ENCODE results near the gene CDH4. TPM values are rescaled to one million over a fixed set of nuclear protein-coding genes. Genes with fewer than 3 reads are reported as not detected.

CDH4 gene
- total RNA-seq, 1 donor from 2014 or later, result 8.3 TPM

- Mint-ChIP-seq H3K4me1 (ENCODE audit: unreplicated experiment) (no peaks in the 10 kb centered on the region), H3K27me3 (peaks cover 18% of the 10 kb centered on the region), H3K9me3 (no peaks in the 10 kb centered on the region), H3K36me3 (no peaks in the 10 kb centered on the region), H3K27ac (no peak overlapping the region), H3K4me3 (no peak overlapping the region)
- TF ChIP-seq CTCF (conservative IDR thresholded peaks at IDR 0.05), result no peak
- DNase-seq (ENCODE audit: extremely low spot score, unreplicated experiment), result no peak
Measured at GRCh38 chr20:61762886-61763739, 511.1 kb downstream of the CDH4 start.

GRCh38 chr20:61763740-61764400, 511.8 kb downstream of the CDH4 start:
- H3K27ac Mint-ChIP-seq, result no peak overlapping the region
- no peaks in the 10 kb centered on the region for H3K9me3 Mint-ChIP-seq
- no peaks in the 10 kb centered on the region for H3K4me1 Mint-ChIP-seq (ENCODE audit: unreplicated experiment)
- H3K36me3 Mint-ChIP-seq, result no peaks in the 10 kb centered on the region
- H3K4me3 Mint-ChIP-seq, result no peak overlapping the region
- H3K27me3 Mint-ChIP-seq, result peaks cover 18% of the 10 kb centered on the region
- no peak for TF ChIP-seq CTCF (conservative IDR thresholded peaks at IDR 0.05)
- DNase-seq (ENCODE audit: extremely low spot score, unreplicated experiment), result no peak

GRCh38 chr20:61764471-61765025, 512.5 kb downstream of the CDH4 start:
- H3K9me3 Mint-ChIP-seq, result no peaks in the 10 kb centered on the region
- H3K27ac Mint-ChIP-seq, result no peak overlapping the region
- no peak for TF ChIP-seq CTCF (conservative IDR thresholded peaks at IDR 0.05)
- no peak overlapping the region for H3K4me3 Mint-ChIP-seq
- peaks cover 18% of the 10 kb centered on the region for H3K27me3 Mint-ChIP-seq
- no peak for DNase-seq (ENCODE audit: extremely low spot score, unreplicated experiment)
- no peaks in the 10 kb centered on the region for H3K36me3 Mint-ChIP-seq
- H3K4me1 Mint-ChIP-seq (ENCODE audit: unreplicated experiment), result no peaks in the 10 kb centered on the region

GRCh38 chr20:61765081-61765870, 513.2 kb downstream of the CDH4 start:
- Mint-ChIP-seq H3K9me3 (no peaks in the 10 kb centered on the region), H3K4me3 (no peak overlapping the region), H3K27ac (no peak overlapping the region), H3K4me1 (ENCODE audit: unreplicated experiment) (no peaks in the 10 kb centered on the region), H3K36me3 (no peaks in the 10 kb centered on the region), H3K27me3 (peaks cover 18% of the 10 kb centered on the region)
- DNase-seq (ENCODE audit: extremely low spot score, unreplicated experiment), result no peak
- no peak for TF ChIP-seq CTCF (conservative IDR thresholded peaks at IDR 0.05)

- Mint-ChIP-seq H3K4me3 (no peak overlapping the region), H3K27me3 (peaks cover 11% of the 10 kb centered on the region), H3K27ac (no peak overlapping the region), H3K36me3 (no peaks in the 10 kb centered on the region), H3K4me1 (ENCODE audit: unreplicated experiment) (no peaks in the 10 kb centered on the region), H3K9me3 (no peaks in the 10 kb centered on the region)
- DNase-seq (ENCODE audit: extremely low spot score, unreplicated experiment), result no peak
- no peak for TF ChIP-seq CTCF (conservative IDR thresholded peaks at IDR 0.05)
Measured at GRCh38 chr20:61765871-61766654, 514.0 kb downstream of the CDH4 start.
